ENCODE data around the gene ZNF585A.
"Not testable (repeated sequence)": the region's sequence is repeated elsewhere in the genome, so short reads cannot be mapped to it uniquely, and the experiment has no call there.

- not testable (repeated sequence) for TF ChIP-seq MAFK, USF2 (IDR thresholded peaks at IDR 0.05; ENCODE audit: low read depth, low read length)
These were observed 22.8 kb upstream of the ZNF585A start for GRCh38 chr19:37195248-37195647.
